ES-I3 (cell line): Measurements from ENCODE around the gene ZBTB46.
"Not testable (repeated sequence)": the region's sequence is repeated elsewhere in the genome, so short reads cannot be mapped to it uniquely, and the experiment has no call there.

ENCODE experiments used
- H3K36me3 ChIP-seq: 2 replicates; pipeline ENCODE4 v1.6.1; 2013; ENCODE audit warnings: mild to moderate bottlenecking, low read length, control low read depth, moderate library complexity; ENCODE audit not compliant: insufficient read depth
- H3K4me1 ChIP-seq: 2 replicates; pipeline ENCODE4 v1.6.1; 2013; ENCODE audit warnings: mild to moderate bottlenecking, control low read depth, low read length; ENCODE audit not compliant: insufficient read depth
- H3K9ac ChIP-seq: 2 replicates; pipeline ENCODE4 v1.6.1; 2013; ENCODE audit warnings: low read depth, mild to moderate bottlenecking, low read length, moderate library complexity
- H3K9me3 ChIP-seq: 2 replicates; pipeline ENCODE4 v1.6.1; 2013; ENCODE audit warnings: mild to moderate bottlenecking, low read length, moderate library complexity; ENCODE audit not compliant: control insufficient read depth, insufficient read depth

Gene ZBTB46

GRCh38 chr20:63807654-63808053, 23.4 kb downstream of the ZBTB46 start:
- no peaks in the 10 kb centered on the region; the same call in 1 of the 2 replicates for H3K4me1 ChIP-seq
- H3K9me3 ChIP-seq, result no peaks in the 10 kb centered on the region
- H3K36me3 ChIP-seq, result no peaks in the 10 kb centered on the region
- H3K9ac ChIP-seq, result no peak overlapping the region

GRCh38 chr20:63804308-63804636, 26.8 kb downstream of the ZBTB46 start:
- Histone ChIP-seq H3K9ac (no peak overlapping the region), H3K36me3 (no peaks in the 10 kb centered on the region), H3K4me1 (no peaks in the 10 kb centered on the region), H3K9me3 (no peaks in the 10 kb centered on the region)

GRCh38 chr20:63802469-63803240, 28.4 kb downstream of the ZBTB46 start:
- Histone ChIP-seq H3K36me3 (no peaks in the 10 kb centered on the region), H3K9ac (no peak overlapping the region), H3K4me1 (no peaks in the 10 kb centered on the region), H3K9me3 (no peaks in the 10 kb centered on the region)

GRCh38 chr20:63801174-63801573, 29.9 kb downstream of the ZBTB46 start:
- not testable (repeated sequence) for H3K9me3 ChIP-seq, H3K4me1 ChIP-seq, H3K36me3 ChIP-seq, H3K9ac ChIP-seq

- H3K4me1 ChIP-seq, H3K36me3 ChIP-seq, H3K9ac ChIP-seq, H3K9me3 ChIP-seq: not testable (repeated sequence)
Observed at GRCh38 chr20:63800411-63800810, 30.7 kb downstream of the ZBTB46 start.

GRCh38 chr20:63799127-63799526, 31.9 kb downstream of the ZBTB46 start:
- H3K36me3 ChIP-seq, H3K9me3 ChIP-seq, H3K9ac ChIP-seq, H3K4me1 ChIP-seq: not testable (repeated sequence)

GRCh38 chr20:63797175-63797574, 33.9 kb downstream of the ZBTB46 start:
- H3K9me3 ChIP-seq, H3K9ac ChIP-seq, H3K36me3 ChIP-seq, H3K4me1 ChIP-seq: not testable (repeated sequence)

- no peaks in the 10 kb centered on the region for H3K9me3 ChIP-seq
- H3K4me1 ChIP-seq, result no peaks in the 10 kb centered on the region; the same call in 1 of the 2 replicates
- no peaks in the 10 kb centered on the region for H3K36me3 ChIP-seq
- H3K9ac ChIP-seq, result no peak overlapping the region
Observed at GRCh38 chr20:63795178-63795830, 35.8 kb downstream of the ZBTB46 start.

- Histone ChIP-seq H3K4me1 (no peaks in the 10 kb centered on the region; the same call in 1 of the 2 replicates), H3K9ac (no peak overlapping the region), H3K9me3 (no peaks in the 10 kb centered on the region), H3K36me3 (no peaks in the 10 kb centered on the region)
Observed at GRCh38 chr20:63794614-63795013, 36.5 kb downstream of the ZBTB46 start.

GRCh38 chr20:63792866-63793265, 38.2 kb downstream of the ZBTB46 start:
- no peaks in the 10 kb centered on the region for H3K9me3 ChIP-seq
- no peaks in the 10 kb centered on the region for H3K36me3 ChIP-seq
- no peak overlapping the region for H3K9ac ChIP-seq
- H3K4me1 ChIP-seq, result no peaks in the 10 kb centered on the region; the same call in 1 of the 2 replicates

GRCh38 chr20:63791497-63792156, 39.4 kb downstream of the ZBTB46 start:
- H3K4me1 ChIP-seq, result no peaks in the 10 kb centered on the region; the same call in 1 of the 2 replicates
- H3K36me3 ChIP-seq, result no peaks in the 10 kb centered on the region
- no peak overlapping the region for H3K9ac ChIP-seq
- no peaks in the 10 kb centered on the region for H3K9me3 ChIP-seq

GRCh38 chr20:63790572-63791168, 40.4 kb downstream of the ZBTB46 start:
- H3K9me3 ChIP-seq, result no peaks in the 10 kb centered on the region
- no peaks in the 10 kb centered on the region; the same call in 1 of the 2 replicates for H3K4me1 ChIP-seq
- H3K36me3 ChIP-seq, result no peaks in the 10 kb centered on the region

GRCh38 chr20:63789836-63790571, 41.1 kb downstream of the ZBTB46 start:
- Histone ChIP-seq H3K4me1 (no peaks in the 10 kb centered on the region; the same call in 1 of the 2 replicates), H3K9me3 (no peaks in the 10 kb centered on the region), H3K36me3 (no peaks in the 10 kb centered on the region), H3K9ac (no peak overlapping the region)

More at GRCh38 chr20:63790572-63791168, 40.4 kb downstream of the ZBTB46 start:
- no peak overlapping the region for H3K9ac ChIP-seq

- H3K9ac ChIP-seq, result no peak overlapping the region
- H3K36me3 ChIP-seq, result no peaks in the 10 kb centered on the region
- H3K4me1 ChIP-seq, result no peaks in the 10 kb centered on the region; the same call in 1 of the 2 replicates
- H3K9me3 ChIP-seq, result no peaks in the 10 kb centered on the region
Observed at GRCh38 chr20:63787749-63788148, 43.3 kb downstream of the ZBTB46 start.
